Vagina (tissue), 2 donors: ENCODE data around the gene ACSL1.

ENCODE experiments used
- POLR2A ChIP-seq, 2 donors: fragments of 450-650 bp; IDR thresholded peaks; one replicate each; pipeline ENCODE4 v1.6.1; 2017; ENCODE audit warnings: antibody characterized with exemption in 2 of 2, mild to moderate bottlenecking in 2 of 2, moderate library complexity in 2 of 2
- TF ChIP-seq, protein P1 (sequence below), 3 experiments: fragments of 450-650 bp in 2 of 3; fragments of 200-600 bp in 1 of 3; sonication (generic) in 1 of 3; IDR thresholded peaks; one replicate each; pipeline ENCODE4 v1.5.1; 2017 to 2019; ENCODE audit warnings: antibody characterized with exemption in 3 of 3, mild to moderate bottlenecking in 2 of 3, moderate library complexity in 2 of 3

DNA sequence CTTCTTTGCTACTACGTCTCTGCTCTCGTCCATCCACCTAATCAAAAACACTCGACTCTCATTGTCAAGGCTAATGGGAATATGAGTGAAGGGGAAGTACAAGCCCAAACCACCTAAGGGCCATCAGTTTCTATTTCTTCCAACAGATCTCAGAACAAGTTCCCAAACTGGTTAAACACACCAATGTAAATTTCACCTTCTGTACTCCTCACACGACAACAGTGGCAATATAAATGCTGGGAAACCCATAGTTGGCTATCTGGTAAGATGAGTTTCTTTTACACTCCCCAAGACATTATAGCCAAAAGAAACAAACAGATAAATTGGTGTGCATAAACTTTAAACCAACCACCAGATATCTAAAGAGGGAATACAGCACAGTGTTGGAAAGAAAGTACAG lies 21.9 kb downstream of the ACSL1 start:
- TF ChIP-seq, protein P1, sequence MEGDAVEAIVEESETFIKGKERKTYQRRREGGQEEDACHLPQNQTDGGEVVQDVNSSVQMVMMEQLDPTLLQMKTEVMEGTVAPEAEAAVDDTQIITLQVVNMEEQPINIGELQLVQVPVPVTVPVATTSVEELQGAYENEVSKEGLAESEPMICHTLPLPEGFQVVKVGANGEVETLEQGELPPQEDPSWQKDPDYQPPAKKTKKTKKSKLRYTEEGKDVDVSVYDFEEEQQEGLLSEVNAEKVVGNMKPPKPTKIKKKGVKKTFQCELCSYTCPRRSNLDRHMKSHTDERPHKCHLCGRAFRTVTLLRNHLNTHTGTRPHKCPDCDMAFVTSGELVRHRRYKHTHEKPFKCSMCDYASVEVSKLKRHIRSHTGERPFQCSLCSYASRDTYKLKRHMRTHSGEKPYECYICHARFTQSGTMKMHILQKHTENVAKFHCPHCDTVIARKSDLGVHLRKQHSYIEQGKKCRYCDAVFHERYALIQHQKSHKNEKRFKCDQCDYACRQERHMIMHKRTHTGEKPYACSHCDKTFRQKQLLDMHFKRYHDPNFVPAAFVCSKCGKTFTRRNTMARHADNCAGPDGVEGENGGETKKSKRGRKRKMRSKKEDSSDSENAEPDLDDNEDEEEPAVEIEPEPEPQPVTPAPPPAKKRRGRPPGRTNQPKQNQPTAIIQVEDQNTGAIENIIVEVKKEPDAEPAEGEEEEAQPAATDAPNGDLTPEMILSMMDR (IDR thresholded peaks at IDR 0.05) = no peak
- no peak for TF ChIP-seq POLR2A (IDR thresholded peaks at IDR 0.05)
